SK-N-SH (cell line): ENCODE results near the gene LNX2.

Source experiments
- CTCF ChIP-seq: fragments of 200-600 bp; sonication (generic); IDR thresholded peaks from 2 replicates; pipeline ENCODE4 v1.6.1; 2017; ENCODE audit warnings: antibody characterized with exemption, mild to moderate bottlenecking, moderate library complexity
- EP300 ChIP-seq, 2 experiments: IDR thresholded peaks; 2 replicates each; pipeline versions ENCODE4 v1.4.0 to v1.6.1; 2012; ENCODE audit warnings: borderline replicate concordance in 1 of 2, low read depth in 1 of 2, low read length in 1 of 2
- EZH2phosphoT487 ChIP-seq: fragments of 200-600 bp; sonication (generic); IDR thresholded peaks from 2 replicates; pipeline ENCODE4 v1.6.1; 2017; ENCODE audit warnings: low read depth, mixed run types, mild to moderate bottlenecking, antibody characterized with exemption, moderate library complexity, borderline replicate concordance
- FOXJ3 ChIP-seq: sonication (generic); formaldehyde crosslinking; IDR thresholded peaks from 2 replicates; pipeline ENCODE4 v1.5.1; 2020; ENCODE audit warnings: mild to moderate bottlenecking, missing genetic modification reagents
- MXI1 ChIP-seq: IDR thresholded peaks from 2 replicates; pipeline ENCODE4 v1.6.1; 2012; ENCODE audit warnings: mild to moderate bottlenecking, low read depth, low read length, improper control_type of control experiment
- POLR2AphosphoS5 ChIP-seq: IDR thresholded peaks from 2 replicates; pipeline ENCODE4 v1.6.1; 2012; ENCODE audit warnings: low read depth, low read length
- TEAD4 ChIP-seq: IDR thresholded peaks from 2 replicates; pipeline ENCODE4 v1.4.0; 2012; ENCODE audit warnings: mild to moderate bottlenecking, borderline replicate concordance; ENCODE audit not compliant: insufficient read depth
- YY1 ChIP-seq: IDR thresholded peaks from 2 replicates; pipeline ENCODE4 v1.4.0; 2012; ENCODE audit warnings: low read depth, mild to moderate bottlenecking
- ZBTB33 ChIP-seq: IDR thresholded peaks from 2 replicates; pipeline ENCODE4 v1.4.0; 2012; ENCODE audit warnings: low read depth, borderline replicate concordance

- TF ChIP-seq YY1 (no peak), MXI1 (no peak), CTCF (no peak), TEAD4 (no peak), FOXJ3 (CRISPR knock-in tag) (no peak), POLR2AphosphoS5 (no peak), EZH2phosphoT487 (no peak), EP300 (IDR thresholded peaks at IDR 0.05; ENCODE audit: borderline replicate concordance in 1 of 2, low read depth in 1 of 2, low read length in 1 of 2) (no peak), ZBTB33 (no peak)
Observed at GRCh38 chr13:27625839-27626238, 5.5 kb upstream of the LNX2 start.
